Karpas-422 (cell line): ENCODE data around the gene GPA33. TPM values are rescaled to one million over a fixed set of nuclear protein-coding genes. Genes with fewer than 3 reads are reported as not detected.
A peak's percentile ranks its signal among the peaks of the same experiment; 100 is the strongest.
"Not testable (repeated sequence)": the region's sequence is repeated elsewhere in the genome, so short reads cannot be mapped to it uniquely, and the experiment has no call there.

Experiments
- DNase-seq: peaks from one replicate; pipeline ENCODE4 v3.0.0-alpha.2; 2015
- H2AFZ ChIP-seq: fragments of 200-600 bp; sonication (generic); 2 replicates; pipeline ENCODE4 v1.6.1; 2014; ENCODE audit warnings: antibody characterized with exemption, low read length, mixed read lengths
- H3K27ac ChIP-seq: fragments of 200-600 bp; sonication (generic); 2 replicates; pipeline ENCODE4 v1.5.1; 2014; ENCODE audit warnings: mild to moderate bottlenecking, low read length, moderate library complexity
- H3K27me3 ChIP-seq: fragments of 200-600 bp; sonication (generic); 2 replicates; pipeline ENCODE4 v1.6.1; 2014; ENCODE audit warnings: low read length, mixed read lengths
- H3K36me3 ChIP-seq: fragments of 200-600 bp; sonication (generic); 2 replicates; pipeline ENCODE4 v1.6.1; 2014; ENCODE audit warnings: low read length, mixed read lengths; ENCODE audit not compliant: insufficient read depth
- H3K4me1 ChIP-seq: fragments of 200-600 bp; sonication (generic); 2 replicates; pipeline ENCODE4 v1.6.1; 2014; ENCODE audit warnings: mild to moderate bottlenecking, low read length, mixed read lengths
- H3K4me2 ChIP-seq: fragments of 200-600 bp; sonication (generic); 2 replicates; pipeline ENCODE4 v1.6.1; 2014; ENCODE audit warnings: low read length, low read depth, mild to moderate bottlenecking; ENCODE audit not compliant: poor library complexity, severe bottlenecking
- H3K4me3 ChIP-seq: fragments of 200-600 bp; sonication (generic); 2 replicates; pipeline ENCODE4 v1.5.1; 2014; ENCODE audit warnings: mild to moderate bottlenecking, antibody characterized with exemption, low read length, mixed read lengths
- H3K79me2 ChIP-seq: fragments of 200-600 bp; sonication (generic); 2 replicates; pipeline ENCODE4 v1.6.1; 2014; ENCODE audit warnings: mild to moderate bottlenecking, low read length, mixed read lengths
- H3K9ac ChIP-seq: fragments of 200-600 bp; sonication (generic); 2 replicates; pipeline ENCODE4 v1.6.0; 2014; ENCODE audit warnings: low read length
- H3K9me2 ChIP-seq: fragments of 200-600 bp; sonication (generic), shearing (Covaris generic); replicated peaks from 2 replicates; pipeline ENCODE4 v1.6.0; 2014; ENCODE audit warnings: mild to moderate bottlenecking, low read length, moderate library complexity; ENCODE audit not compliant: insufficient read depth
- H3K9me3 ChIP-seq: fragments of 300-700, 200-600 bp; sonication (generic); 2 replicates; pipeline ENCODE4 v1.6.1; 2014; ENCODE audit warnings: low read length, mixed read lengths
- H4K20me1 ChIP-seq: fragments of 200-600 bp; sonication (generic); 2 replicates; pipeline ENCODE4 v1.6.1; 2014; ENCODE audit warnings: mild to moderate bottlenecking, antibody characterized with exemption, low read length, low read depth; ENCODE audit not compliant: insufficient read depth
- total RNA-seq: library from RNA; depleted of rRNA; stranded (reverse); fragments of >200 nt; shearing (Covaris generic); gene quantifications from 2 replicates; pipeline ENCODE4 v1.2.3, GENCODE V29; 2014; ENCODE audit warnings: low replicate concordance

GPA33 gene
- total RNA-seq, 1 experiment from 2014 or later = not detected

- H4K20me1 ChIP-seq = no peaks in the 10 kb centered on the region
- H3K4me3 ChIP-seq = no peak overlapping the region
- no peak overlapping the region for H3K9ac ChIP-seq
- no peak overlapping the region for H3K27ac ChIP-seq
- no peak for DNase-seq
- H3K4me2 ChIP-seq = no peak overlapping the region
- H3K79me2 ChIP-seq = no peaks in the 10 kb centered on the region
- no peaks in the 10 kb centered on the region for H3K27me3 ChIP-seq
- no peaks in the 10 kb centered on the region for H3K9me3 ChIP-seq
- no peak overlapping the region for H2AFZ ChIP-seq
- no peaks in the 10 kb centered on the region for H3K36me3 ChIP-seq
- H3K4me1 ChIP-seq = peaks cover 18% of the 10 kb centered on the region
- H3K9me2 ChIP-seq = no peaks in the 10 kb centered on the region
Observed at GRCh38 chr1:167056529-167057231, 33.5 kb downstream of the GPA33 start.

DNA sequence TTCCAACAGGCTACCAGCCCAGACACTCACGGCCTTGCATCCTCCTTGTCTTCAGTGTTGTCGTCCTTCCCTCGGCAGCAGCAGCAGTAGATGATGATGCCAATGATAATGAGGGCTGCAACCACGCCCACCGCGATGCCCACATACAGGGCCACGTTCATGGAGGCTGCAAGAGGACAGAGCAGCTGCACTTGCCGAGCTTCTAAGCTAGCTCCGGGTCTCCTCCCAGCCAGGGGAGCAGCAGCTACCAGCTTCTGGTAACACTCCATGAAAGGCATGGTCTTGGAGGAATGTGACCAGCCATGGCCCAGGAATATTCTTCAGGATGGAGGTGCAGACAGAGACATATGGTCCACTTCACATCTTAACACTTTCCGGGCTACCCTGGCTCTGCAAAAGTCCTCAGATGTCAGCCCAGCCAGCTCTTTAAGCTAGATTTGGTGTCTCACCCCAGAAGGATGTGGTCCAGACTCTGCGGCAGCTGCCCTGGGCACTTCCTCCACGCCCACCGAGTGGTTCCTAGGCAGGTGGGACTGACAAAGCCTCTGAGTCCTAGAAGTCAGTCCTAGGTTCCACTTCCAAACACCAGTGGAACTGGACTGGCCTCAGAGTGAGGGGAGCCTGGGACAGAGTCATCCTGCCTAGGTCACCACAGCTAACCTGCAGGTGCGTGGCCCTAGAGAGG lies 35.1 kb downstream of the GPA33 start:
- H2AFZ ChIP-seq = no peak overlapping the region; the same call in 1 of the 2 replicates
- H3K27me3 ChIP-seq = no peaks in the 10 kb centered on the region
- H3K4me3 ChIP-seq = no peak overlapping the region
- DNase-seq = no peak
- H3K79me2 ChIP-seq = no peaks in the 10 kb centered on the region
- peaks cover 13% of the 10 kb centered on the region for H3K4me1 ChIP-seq
- H3K4me2 ChIP-seq = no peak overlapping the region
- no peak overlapping the region for H3K9ac ChIP-seq
- no peaks in the 10 kb centered on the region for H3K36me3 ChIP-seq
- no peaks in the 10 kb centered on the region for H4K20me1 ChIP-seq
- H3K9me2 ChIP-seq = no peaks in the 10 kb centered on the region
- no peak overlapping the region for H3K27ac ChIP-seq
- H3K9me3 ChIP-seq = no peaks in the 10 kb centered on the region

- DNase-seq = no peak
- H4K20me1 ChIP-seq = no peaks in the 10 kb centered on the region
- peaks cover 13% of the 10 kb centered on the region for H3K4me1 ChIP-seq
- no peak overlapping the region for H3K27ac ChIP-seq
- H3K9me2 ChIP-seq = no peaks in the 10 kb centered on the region
- H3K9ac ChIP-seq = no peak overlapping the region
- no peaks in the 10 kb centered on the region for H3K79me2 ChIP-seq
- no peaks in the 10 kb centered on the region for H3K27me3 ChIP-seq
- H3K9me3 ChIP-seq = no peaks in the 10 kb centered on the region
- H2AFZ ChIP-seq = no peak overlapping the region; the same call in 1 of the 2 replicates
- no peak overlapping the region for H3K4me3 ChIP-seq
- no peak overlapping the region for H3K4me2 ChIP-seq
- H3K36me3 ChIP-seq = no peaks in the 10 kb centered on the region
Observed at GRCh38 chr1:167054531-167054930, 35.6 kb downstream of the GPA33 start.

DNA sequence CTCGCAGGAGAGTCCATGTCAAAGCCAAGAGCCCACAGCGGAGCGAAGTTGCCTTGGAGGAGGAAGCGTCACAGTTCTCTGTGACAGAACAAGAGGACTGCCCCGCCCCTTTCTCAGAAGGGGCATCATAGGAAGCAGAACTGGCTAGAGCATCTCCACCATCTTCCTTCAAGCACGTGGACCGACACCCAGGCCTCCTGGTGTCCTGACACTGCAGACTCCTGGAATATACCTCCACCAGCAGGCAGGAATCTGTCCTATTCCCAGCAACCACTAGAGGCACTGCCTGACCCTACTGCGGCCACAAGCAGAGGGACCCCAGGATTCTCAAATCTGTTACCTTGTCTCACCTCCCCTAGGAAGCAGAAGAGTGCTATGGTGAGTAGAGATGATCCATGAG lies 37.8 kb downstream of the GPA33 start:
- H3K4me1 ChIP-seq = peaks cover 3% of the 10 kb centered on the region
- H3K27me3 ChIP-seq = no peaks in the 10 kb centered on the region
- H3K79me2 ChIP-seq = no peaks in the 10 kb centered on the region
- H3K36me3 ChIP-seq = no peaks in the 10 kb centered on the region
- H3K9me2 ChIP-seq = no peaks in the 10 kb centered on the region
- H3K9ac ChIP-seq = no peak overlapping the region
- H4K20me1 ChIP-seq = no peaks in the 10 kb centered on the region
- DNase-seq = no peak
- no peak overlapping the region for H3K27ac ChIP-seq
- no peak overlapping the region for H2AFZ ChIP-seq
- no peak overlapping the region for H3K4me2 ChIP-seq
- H3K4me3 ChIP-seq = no peak overlapping the region
- H3K9me3 ChIP-seq = no peaks in the 10 kb centered on the region

DNA sequence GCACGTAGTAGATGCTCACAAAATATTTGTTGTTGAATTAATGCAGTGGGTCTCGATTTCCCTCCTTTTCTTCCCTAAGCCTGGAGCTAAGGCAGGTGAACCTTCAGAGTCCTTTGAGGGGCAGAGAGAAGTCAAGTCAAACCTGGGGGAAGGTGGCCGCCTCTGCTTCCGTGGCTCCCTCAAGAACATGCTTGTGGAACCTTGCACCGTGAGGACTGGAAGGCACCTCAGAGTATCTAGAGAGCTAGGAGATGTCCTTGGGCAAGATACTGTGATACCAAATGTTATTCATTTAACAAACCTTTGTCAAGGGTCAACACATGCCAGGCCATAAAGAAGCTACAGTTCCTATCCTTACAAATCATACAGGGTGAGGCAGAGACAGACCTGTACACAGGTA lies 38.3 kb downstream of the GPA33 start:
- Histone ChIP-seq H3K79me2 (no peaks in the 10 kb centered on the region), H3K27ac (no peak overlapping the region), H3K27me3 (no peaks in the 10 kb centered on the region), H2AFZ (no peak overlapping the region), H3K4me3 (no peak overlapping the region), H3K4me1 (peaks cover under 1% of the 10 kb centered on the region), H3K4me2 (no peak overlapping the region), H3K36me3 (no peaks in the 10 kb centered on the region), H3K9me2 (no peaks in the 10 kb centered on the region), H4K20me1 (no peaks in the 10 kb centered on the region), H3K9ac (no peak overlapping the region), H3K9me3 (no peaks in the 10 kb centered on the region)
- DNase-seq = no peak

DNA sequence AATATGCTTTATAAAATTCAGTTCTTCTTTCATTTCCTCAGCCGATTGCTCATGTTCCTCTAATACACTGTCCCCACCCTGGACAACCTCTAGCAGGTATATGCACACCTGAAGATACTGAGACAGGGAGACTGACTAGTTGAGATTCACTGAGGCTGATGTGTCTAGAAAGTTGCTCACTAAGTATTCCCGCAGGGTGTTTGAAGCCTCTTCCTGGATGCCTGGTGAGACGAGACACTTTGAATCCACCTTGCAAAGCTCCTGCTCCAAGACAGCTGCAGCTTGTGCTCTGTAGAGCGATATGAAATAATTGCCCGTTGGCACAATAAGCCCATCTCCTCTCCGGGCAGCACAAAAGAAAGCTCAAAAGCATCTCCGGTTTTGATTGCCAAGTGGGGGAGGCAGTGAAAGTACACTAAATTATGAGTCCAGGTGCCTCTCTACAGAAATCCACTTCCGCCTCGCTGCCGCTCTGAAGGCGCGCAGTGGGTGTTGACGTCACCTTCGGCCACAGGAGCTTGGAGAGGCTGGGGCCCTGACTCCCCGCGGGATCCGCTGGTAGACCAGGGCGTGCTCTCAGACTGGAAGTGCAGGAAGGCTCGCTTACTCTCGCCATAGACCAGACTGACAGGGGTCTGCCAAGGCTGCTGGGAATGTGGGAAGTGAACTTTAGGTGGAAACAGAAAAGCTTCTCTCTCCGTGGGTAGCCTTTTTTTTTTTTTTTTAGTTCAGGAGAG lies 46.3 kb downstream of the GPA33 start:
- Histone ChIP-seq H2AFZ (peak overlapping the region; percentile 86), H3K9ac (peak overlapping the region; percentile 70), H3K27me3 (no peaks in the 10 kb centered on the region), H3K9me3 (no peaks in the 10 kb centered on the region), H3K4me1 (peaks cover 22% of the 10 kb centered on the region), H3K27ac (peak overlapping the region; percentile 77), H3K9me2 (no peaks in the 10 kb centered on the region), H3K4me2 (peak overlapping the region; percentile 91), H3K4me3 (peak overlapping the region; percentile 71), H3K36me3 (no peaks in the 10 kb centered on the region), H4K20me1 (no peaks in the 10 kb centered on the region), H3K79me2 (no peaks in the 10 kb centered on the region)
- DNase-seq = peak; percentile 93

DNA sequence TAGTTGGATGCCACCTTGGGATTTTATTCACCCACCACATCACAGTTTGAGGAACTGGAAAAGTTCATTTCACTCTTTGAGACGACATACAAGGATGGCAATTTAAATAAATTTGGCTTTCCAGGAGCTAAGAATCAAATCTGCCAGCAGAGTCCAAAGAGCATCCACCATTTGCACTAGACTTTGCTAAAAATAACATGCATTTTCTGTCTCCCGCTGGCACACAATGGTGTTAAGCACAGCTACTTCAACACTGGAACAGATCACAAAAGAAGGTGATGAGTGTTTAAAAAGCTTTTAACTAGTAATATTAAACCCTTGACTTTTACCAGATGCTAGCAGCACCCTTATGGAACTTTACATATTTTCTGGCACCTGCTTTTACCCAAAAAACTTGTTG lies 56.5 kb downstream of the GPA33 start:
- Histone ChIP-seq H3K9me2 (no peaks in the 10 kb centered on the region), H2AFZ (no peak overlapping the region), H4K20me1 (no peaks in the 10 kb centered on the region), H3K4me1 (no peaks in the 10 kb centered on the region), H3K27me3 (peaks cover 3% of the 10 kb centered on the region; the same call in 1 of the 2 replicates), H3K9ac (no peak overlapping the region), H3K4me2 (no peak overlapping the region), H3K27ac (no peak overlapping the region), H3K36me3 (no peaks in the 10 kb centered on the region), H3K4me3 (no peak overlapping the region), H3K9me3 (no peaks in the 10 kb centered on the region), H3K79me2 (no peaks in the 10 kb centered on the region)
- no peak for DNase-seq

- H4K20me1 ChIP-seq, H3K9me2 ChIP-seq, H3K9ac ChIP-seq, H3K4me2 ChIP-seq, H3K79me2 ChIP-seq, H3K27me3 ChIP-seq, H3K4me3 ChIP-seq, H3K9me3 ChIP-seq, H2AFZ ChIP-seq, DNase-seq, H3K27ac ChIP-seq, H3K4me1 ChIP-seq, H3K36me3 ChIP-seq: not testable (repeated sequence)
Observed at GRCh38 chr1:167029553-167029952, 60.6 kb downstream of the GPA33 start.
